ENCODE data around the gene ARFGEF2.

The ARFGEF2 gene

DNA sequence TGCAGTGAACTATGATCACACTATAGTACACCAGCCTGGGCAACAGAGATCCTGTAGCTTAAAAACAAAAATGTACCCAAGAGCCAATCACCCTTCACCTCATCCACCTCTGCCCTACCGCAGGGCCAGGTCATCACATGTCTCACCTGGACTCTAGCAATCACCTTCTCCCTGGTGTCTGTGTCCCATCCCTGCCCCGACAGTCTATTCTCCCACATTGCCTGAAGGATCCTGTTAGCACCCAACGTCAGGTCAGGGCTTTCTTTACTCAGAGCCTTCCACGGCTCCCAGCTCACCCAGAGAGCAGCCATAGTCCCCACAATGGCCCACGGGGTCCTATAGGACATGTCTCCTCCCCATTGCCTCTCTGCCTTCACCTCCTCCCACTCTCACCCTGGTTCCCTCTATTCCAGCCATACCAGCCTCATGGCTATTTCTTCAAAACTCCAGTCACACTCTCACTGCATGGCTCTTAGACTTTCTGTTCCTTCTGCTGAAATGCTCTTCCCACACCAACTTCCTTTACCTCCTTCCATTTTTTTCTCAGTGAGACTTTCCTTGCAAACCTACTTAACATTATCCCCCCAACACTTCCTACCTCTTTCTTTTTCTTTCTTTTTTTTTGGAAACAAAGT is 22.5 kb upstream of the ARFGEF2 start:
- Histone ChIP-seq H3K27me3 (ENCODE audit: control insufficient read depth in 2 of 2, insufficient read depth in 2 of 2, low read length in 2 of 2) (no peaks in the 10 kb centered on the region), H3K36me3 (ENCODE audit: control insufficient read depth in 2 of 2, insufficient read depth in 2 of 2, low read length in 2 of 2) (no peaks in the 10 kb centered on the region), H3K4me1 (ENCODE audit: control insufficient read depth in 2 of 2, insufficient read depth in 2 of 2, low read length in 2 of 2) (peaks cover 0 to 2% of the 10 kb centered on the region in 2 donors), H3K27ac (ENCODE audit: low read depth in 2 of 2, low read length in 2 of 2) (no peak overlapping the region), H3K9ac (ENCODE audit: low read depth in 1 of 2, low read length in 2 of 2) (no peak overlapping the region), H3K9me3 (ENCODE audit: control insufficient read depth in 2 of 2, low read length in 2 of 2) (no peaks in the 10 kb centered on the region), H3K4me3 (ENCODE audit: low read length in 2 of 2) (no peak overlapping the region)

DNA sequence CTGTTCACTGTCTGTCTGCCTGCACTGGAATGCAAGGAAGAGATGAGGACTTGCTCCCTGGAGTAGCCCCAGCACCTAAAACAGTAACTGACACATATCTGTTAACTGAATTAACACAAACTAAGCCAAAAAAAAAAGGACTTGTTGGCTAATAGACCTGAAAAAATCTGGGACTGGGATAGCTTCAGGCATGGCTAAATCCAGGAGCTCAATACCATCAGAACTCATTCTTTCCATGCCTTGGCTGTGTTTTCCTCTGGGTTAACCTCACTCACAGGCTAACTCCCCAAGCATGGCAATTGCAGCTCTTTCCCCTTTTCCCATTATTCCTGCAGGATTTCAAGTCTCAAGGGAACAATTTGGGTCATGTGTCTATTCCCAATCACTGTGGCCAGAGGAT is 21.6 kb upstream of the ARFGEF2 start:
- Histone ChIP-seq H3K36me3 (ENCODE audit: control insufficient read depth in 2 of 2, insufficient read depth in 2 of 2, low read length in 2 of 2) (no peaks in the 10 kb centered on the region), H3K27ac (ENCODE audit: low read depth in 2 of 2, low read length in 2 of 2) (no peak overlapping the region), H3K4me3 (ENCODE audit: low read length in 2 of 2) (no peak overlapping the region), H3K9ac (ENCODE audit: low read depth in 1 of 2, low read length in 2 of 2) (no peak overlapping the region), H3K4me1 (ENCODE audit: control insufficient read depth in 2 of 2, insufficient read depth in 2 of 2, low read length in 2 of 2) (peaks cover 0 to 2% of the 10 kb centered on the region in 2 donors), H3K9me3 (ENCODE audit: control insufficient read depth in 2 of 2, low read length in 2 of 2) (no peaks in the 10 kb centered on the region), H3K27me3 (ENCODE audit: control insufficient read depth in 2 of 2, insufficient read depth in 2 of 2, low read length in 2 of 2) (no peaks in the 10 kb centered on the region)

DNA sequence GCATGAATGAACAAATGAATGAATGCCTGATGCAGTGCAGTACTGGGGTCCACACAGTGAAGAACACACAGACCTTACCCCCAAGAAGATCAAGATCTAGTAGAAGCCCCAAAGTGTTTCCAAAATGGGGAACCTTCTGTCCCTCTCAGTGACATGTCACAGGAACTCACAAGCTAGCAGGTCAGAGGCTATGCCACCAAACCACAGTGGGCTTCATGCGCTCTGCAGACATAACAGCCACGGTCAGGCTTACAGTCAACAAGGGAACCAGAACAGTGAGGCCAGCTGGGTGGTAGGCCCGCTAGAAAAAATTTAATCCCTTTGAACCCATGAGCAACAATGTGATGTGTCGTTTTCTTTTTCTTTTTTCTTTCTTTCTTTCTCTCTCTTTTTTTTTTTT is 20.2 kb upstream of the ARFGEF2 start:
- Histone ChIP-seq H3K4me1 (ENCODE audit: control insufficient read depth in 2 of 2, insufficient read depth in 2 of 2, low read length in 2 of 2) (peaks cover 0 to 2% of the 10 kb centered on the region in 2 donors), H3K4me3 (ENCODE audit: low read length in 2 of 2) (no peak overlapping the region), H3K9me3 (ENCODE audit: control insufficient read depth in 2 of 2, low read length in 2 of 2) (no peaks in the 10 kb centered on the region), H3K27me3 (ENCODE audit: control insufficient read depth in 2 of 2, insufficient read depth in 2 of 2, low read length in 2 of 2) (no peaks in the 10 kb centered on the region), H3K36me3 (ENCODE audit: control insufficient read depth in 2 of 2, insufficient read depth in 2 of 2, low read length in 2 of 2) (no peaks in the 10 kb centered on the region), H3K27ac (ENCODE audit: low read depth in 2 of 2, low read length in 2 of 2) (no peak overlapping the region), H3K9ac (ENCODE audit: low read depth in 1 of 2, low read length in 2 of 2) (no peak overlapping the region)

DNA sequence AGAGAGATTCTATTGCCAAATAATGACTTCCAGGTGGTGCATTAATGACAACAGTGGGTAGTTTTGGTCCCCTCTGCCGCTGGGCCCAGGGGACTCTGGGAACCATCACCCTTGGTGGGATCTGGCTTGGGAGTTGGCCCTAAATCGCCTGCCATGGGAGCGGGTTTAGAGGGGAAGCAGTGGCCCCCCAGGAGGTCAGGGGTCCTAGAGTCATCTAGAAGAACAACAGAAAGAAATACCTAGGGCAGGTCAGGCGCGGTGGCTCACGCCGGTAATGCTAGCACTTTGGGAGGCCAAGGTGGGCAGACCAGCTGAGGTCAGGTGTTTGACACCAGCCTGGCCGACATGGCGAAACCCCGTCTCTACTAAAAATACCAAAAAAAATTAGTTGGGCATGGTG is 17.8 kb upstream of the ARFGEF2 start:
- no peaks in the 10 kb centered on the region for H3K27me3 ChIP-seq (ENCODE audit: control insufficient read depth in 2 of 2, insufficient read depth in 2 of 2, low read length in 2 of 2)
- H3K9me3 ChIP-seq (ENCODE audit: control insufficient read depth in 2 of 2, low read length in 2 of 2): no peaks in the 10 kb centered on the region
- H3K27ac ChIP-seq (ENCODE audit: low read depth in 2 of 2, low read length in 2 of 2): no peak overlapping the region
- peaks cover 0 to 2% of the 10 kb centered on the region in 2 donors for H3K4me1 ChIP-seq (ENCODE audit: control insufficient read depth in 2 of 2, insufficient read depth in 2 of 2, low read length in 2 of 2)
- no peak overlapping the region for H3K9ac ChIP-seq (ENCODE audit: low read depth in 1 of 2, low read length in 2 of 2)
- no peaks in the 10 kb centered on the region for H3K36me3 ChIP-seq (ENCODE audit: control insufficient read depth in 2 of 2, insufficient read depth in 2 of 2, low read length in 2 of 2)
- H3K4me3 ChIP-seq (ENCODE audit: low read length in 2 of 2): no peak overlapping the region

DNA sequence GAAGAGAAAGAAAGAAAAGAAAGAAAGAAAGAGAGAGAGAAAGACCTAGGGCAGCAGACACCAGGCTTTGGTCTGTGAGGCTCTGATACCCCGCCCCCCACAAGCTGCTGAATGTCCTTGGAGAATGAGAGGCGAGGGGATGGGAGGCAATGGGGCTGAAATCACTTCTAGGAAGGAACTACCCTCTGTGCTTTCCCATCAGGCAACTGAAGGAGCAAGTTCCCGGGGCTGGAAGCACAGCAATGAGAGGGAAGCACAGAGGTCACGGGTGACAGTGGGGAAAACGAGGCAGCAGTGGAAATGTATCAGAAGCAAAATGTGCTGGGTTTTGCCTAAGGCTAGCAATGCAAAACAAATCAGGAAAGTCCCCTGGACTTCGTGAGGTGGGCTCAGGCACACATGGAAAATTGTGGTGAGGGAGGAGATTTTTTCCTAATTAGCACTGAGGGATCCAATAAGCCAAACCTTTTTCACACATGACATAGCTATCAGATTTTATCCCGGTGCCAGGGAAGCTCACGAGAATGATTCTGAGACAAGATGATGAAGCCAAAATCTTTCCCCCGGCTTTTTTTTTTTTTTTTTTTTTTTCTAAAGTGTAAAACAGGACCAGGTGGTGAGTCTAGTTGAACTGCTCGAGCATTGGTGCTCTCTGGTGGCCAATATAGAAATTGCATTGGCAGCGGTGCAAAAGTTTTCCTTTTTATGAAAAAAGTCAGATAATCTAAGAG is 16.8 kb upstream of the ARFGEF2 start:
- Histone ChIP-seq H3K27ac (ENCODE audit: low read depth in 2 of 2, low read length in 2 of 2) (no peak overlapping the region), H3K27me3 (ENCODE audit: control insufficient read depth in 2 of 2, insufficient read depth in 2 of 2, low read length in 2 of 2) (no peaks in the 10 kb centered on the region), H3K4me1 (ENCODE audit: control insufficient read depth in 2 of 2, insufficient read depth in 2 of 2, low read length in 2 of 2) (peaks cover 0 to 2% of the 10 kb centered on the region in 2 donors), H3K4me3 (ENCODE audit: low read length in 2 of 2) (no peak overlapping the region), H3K9ac (ENCODE audit: low read depth in 1 of 2, low read length in 2 of 2) (no peak overlapping the region), H3K9me3 (ENCODE audit: control insufficient read depth in 2 of 2, low read length in 2 of 2) (no peaks in the 10 kb centered on the region), H3K36me3 (ENCODE audit: control insufficient read depth in 2 of 2, insufficient read depth in 2 of 2, low read length in 2 of 2) (no peaks in the 10 kb centered on the region)

DNA sequence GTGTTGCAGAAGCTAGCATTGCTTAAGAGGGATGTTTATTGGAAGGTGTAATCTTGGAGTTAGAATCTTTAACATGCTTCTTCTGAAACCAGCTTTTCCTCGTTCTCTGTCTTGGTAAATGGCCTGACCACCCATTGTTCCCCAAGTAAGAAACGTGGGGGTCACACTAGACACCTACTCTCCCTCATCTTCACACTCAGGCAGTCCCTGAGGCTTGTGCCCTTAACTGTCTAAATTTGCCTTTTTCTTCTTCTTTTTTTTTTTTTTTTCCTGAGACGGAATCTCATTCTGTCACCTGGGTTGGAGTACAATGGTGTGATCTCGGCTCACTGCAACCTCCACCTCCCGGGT is 16.2 kb upstream of the ARFGEF2 start:
- no peak overlapping the region for H3K9ac ChIP-seq (ENCODE audit: low read depth in 1 of 2, low read length in 2 of 2)
- no peaks in the 10 kb centered on the region for H3K36me3 ChIP-seq (ENCODE audit: control insufficient read depth in 2 of 2, insufficient read depth in 2 of 2, low read length in 2 of 2)
- no peak overlapping the region for H3K4me3 ChIP-seq (ENCODE audit: low read length in 2 of 2)
- H3K4me1 ChIP-seq (ENCODE audit: control insufficient read depth in 2 of 2, insufficient read depth in 2 of 2, low read length in 2 of 2): peaks cover 0 to 2% of the 10 kb centered on the region in 2 donors
- H3K27ac ChIP-seq (ENCODE audit: low read depth in 2 of 2, low read length in 2 of 2): no peak overlapping the region
- H3K27me3 ChIP-seq (ENCODE audit: control insufficient read depth in 2 of 2, insufficient read depth in 2 of 2, low read length in 2 of 2): no peaks in the 10 kb centered on the region
- H3K9me3 ChIP-seq (ENCODE audit: control insufficient read depth in 2 of 2, low read length in 2 of 2): no peaks in the 10 kb centered on the region

DNA sequence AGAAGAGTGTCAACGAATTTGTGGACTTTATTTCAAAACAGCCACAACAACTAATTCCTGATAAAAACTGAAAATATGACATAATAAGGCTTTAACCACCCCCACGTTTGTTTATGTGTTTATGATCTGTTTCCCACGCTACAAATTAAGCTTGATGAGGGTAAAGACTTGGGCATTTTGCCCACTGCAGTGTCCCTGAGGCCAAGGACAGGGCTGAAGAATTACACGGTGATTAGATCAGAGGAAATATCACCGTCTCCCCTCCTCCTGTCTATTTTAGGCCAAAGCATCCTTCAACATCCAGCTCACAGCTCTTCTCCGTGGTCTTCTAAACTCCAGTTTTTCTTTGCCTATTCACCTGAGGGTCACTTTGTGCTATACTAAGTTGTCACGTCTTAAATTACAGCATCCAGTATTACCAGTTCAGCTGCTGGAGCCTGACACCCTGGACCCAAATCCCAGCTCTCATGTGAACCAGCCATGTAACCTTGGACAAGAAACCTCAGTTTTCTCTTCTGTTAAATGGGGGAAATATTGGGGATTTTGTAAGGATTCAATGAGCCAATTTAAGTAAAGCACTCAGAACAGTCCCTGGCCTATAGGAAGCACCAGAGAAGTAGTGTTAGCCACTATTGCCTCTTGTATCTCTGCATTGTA is 15.2 kb upstream of the ARFGEF2 start:
- no peak overlapping the region for H3K9ac ChIP-seq (ENCODE audit: low read depth in 1 of 2, low read length in 2 of 2)
- no peak overlapping the region for H3K4me3 ChIP-seq (ENCODE audit: low read length in 2 of 2)
- peaks cover 0 to 2% of the 10 kb centered on the region in 2 donors for H3K4me1 ChIP-seq (ENCODE audit: control insufficient read depth in 2 of 2, insufficient read depth in 2 of 2, low read length in 2 of 2)
- H3K27ac ChIP-seq (ENCODE audit: low read depth in 2 of 2, low read length in 2 of 2): no peak overlapping the region
- H3K27me3 ChIP-seq (ENCODE audit: control insufficient read depth in 2 of 2, insufficient read depth in 2 of 2, low read length in 2 of 2): no peaks in the 10 kb centered on the region
- no peaks in the 10 kb centered on the region for H3K9me3 ChIP-seq (ENCODE audit: control insufficient read depth in 2 of 2, low read length in 2 of 2)
- no peaks in the 10 kb centered on the region for H3K36me3 ChIP-seq (ENCODE audit: control insufficient read depth in 2 of 2, insufficient read depth in 2 of 2, low read length in 2 of 2)

DNA sequence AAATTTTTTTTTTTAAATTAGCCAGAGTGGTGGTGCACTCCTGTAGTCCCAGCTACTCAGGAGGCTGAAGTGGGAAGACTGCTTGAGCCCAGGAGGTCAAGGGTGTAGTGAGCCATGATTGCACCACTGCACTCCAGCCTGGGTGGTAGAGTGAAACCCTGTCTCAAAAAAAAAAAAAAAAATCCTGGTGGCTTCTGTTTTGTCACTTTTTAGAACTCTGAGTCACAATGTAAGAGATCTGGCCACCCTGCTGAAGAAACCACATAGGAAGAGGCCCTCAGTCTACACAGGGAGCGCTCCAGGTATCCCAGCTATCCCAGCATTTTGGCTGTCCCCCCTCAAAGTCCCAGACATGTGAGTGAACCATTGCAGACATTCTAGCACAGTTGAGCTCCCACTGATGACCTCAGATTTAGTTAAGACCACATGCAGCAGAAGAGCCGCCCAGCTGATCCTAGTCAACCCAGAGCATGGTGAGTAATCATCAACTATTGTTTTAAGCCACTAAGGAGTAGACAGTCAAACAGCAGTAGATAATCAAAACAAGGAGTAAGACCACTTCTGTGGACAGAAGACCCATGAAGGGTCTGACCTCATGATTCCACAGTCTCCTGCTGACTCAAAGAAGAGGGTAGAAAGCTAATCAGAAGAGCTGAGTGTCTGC is 12.7 kb upstream of the ARFGEF2 start:
- no peaks in the 10 kb centered on the region for H3K27me3 ChIP-seq (ENCODE audit: control insufficient read depth in 2 of 2, insufficient read depth in 2 of 2, low read length in 2 of 2)
- no peak overlapping the region for H3K9ac ChIP-seq (ENCODE audit: low read depth in 1 of 2, low read length in 2 of 2)
- no peaks in the 10 kb centered on the region for H3K4me1 ChIP-seq (ENCODE audit: control insufficient read depth in 2 of 2, insufficient read depth in 2 of 2, low read length in 2 of 2)
- H3K9me3 ChIP-seq (ENCODE audit: control insufficient read depth in 2 of 2, low read length in 2 of 2): no peaks in the 10 kb centered on the region
- no peak overlapping the region for H3K4me3 ChIP-seq (ENCODE audit: low read length in 2 of 2)
- H3K36me3 ChIP-seq (ENCODE audit: control insufficient read depth in 2 of 2, insufficient read depth in 2 of 2, low read length in 2 of 2): no peaks in the 10 kb centered on the region
- H3K27ac ChIP-seq (ENCODE audit: low read depth in 2 of 2, low read length in 2 of 2): no peak overlapping the region

DNA sequence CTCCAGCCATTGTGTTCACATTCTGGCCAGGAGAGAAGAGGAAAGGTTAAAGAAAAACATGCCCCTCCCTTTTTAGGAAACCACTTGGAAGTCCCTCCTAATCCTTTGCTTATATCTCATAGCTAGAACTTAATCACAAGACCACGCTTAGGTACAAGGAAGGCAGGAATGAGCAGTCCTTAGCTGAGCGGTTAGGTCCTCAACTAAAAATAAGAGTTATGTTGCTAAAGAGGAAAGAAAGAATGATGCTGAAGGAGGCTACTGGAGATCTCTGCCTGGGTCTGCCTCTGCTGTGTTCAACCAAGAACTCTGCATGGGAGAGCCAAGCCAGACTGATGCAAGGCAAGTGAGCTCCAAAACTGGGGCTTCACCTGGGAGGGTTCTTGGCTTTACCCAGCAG is 11.6 kb upstream of the ARFGEF2 start:
- H3K9me3 ChIP-seq (ENCODE audit: control insufficient read depth in 2 of 2, low read length in 2 of 2): no peaks in the 10 kb centered on the region
- no peak overlapping the region for H3K9ac ChIP-seq (ENCODE audit: low read depth in 1 of 2, low read length in 2 of 2)
- H3K4me3 ChIP-seq (ENCODE audit: low read length in 2 of 2): no peak overlapping the region

DNA sequence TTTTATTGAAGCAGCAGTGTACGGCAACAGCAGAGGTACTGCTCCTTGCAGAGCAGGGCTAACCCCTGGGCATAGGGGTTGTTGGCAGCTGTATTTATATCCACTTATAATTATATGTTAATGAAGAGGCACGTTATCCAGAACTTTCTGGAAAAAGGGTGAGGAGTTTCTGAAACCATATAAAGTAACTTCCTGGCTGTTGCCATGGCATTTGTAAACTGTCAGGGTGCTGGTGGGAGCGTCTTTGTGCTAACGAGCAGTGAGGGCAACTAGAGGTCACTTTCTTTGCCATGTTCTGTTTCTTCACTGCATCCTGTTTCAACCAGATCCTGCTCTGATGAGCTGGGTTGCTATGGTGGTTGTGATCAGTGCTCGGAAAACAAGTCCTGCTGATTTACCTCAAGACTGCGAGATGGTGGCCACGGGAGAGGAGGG is 11.1 kb upstream of the ARFGEF2 start:
- Histone ChIP-seq H3K27ac (ENCODE audit: low read depth in 2 of 2, low read length in 2 of 2) (no peak overlapping the region), H3K9ac (ENCODE audit: low read depth in 1 of 2, low read length in 2 of 2) (no peak overlapping the region), H3K9me3 (ENCODE audit: control insufficient read depth in 2 of 2, low read length in 2 of 2) (no peaks in the 10 kb centered on the region), H3K4me3 (ENCODE audit: low read length in 2 of 2) (no peak overlapping the region), H3K4me1 (ENCODE audit: control insufficient read depth in 2 of 2, insufficient read depth in 2 of 2, low read length in 2 of 2) (no peaks in the 10 kb centered on the region), H3K27me3 (ENCODE audit: control insufficient read depth in 2 of 2, insufficient read depth in 2 of 2, low read length in 2 of 2) (no peaks in the 10 kb centered on the region), H3K36me3 (ENCODE audit: control insufficient read depth in 2 of 2, insufficient read depth in 2 of 2, low read length in 2 of 2) (no peaks in the 10 kb centered on the region)

More for the DNA sequence above, 11.6 kb upstream of the ARFGEF2 start:
- Histone ChIP-seq H3K27ac (ENCODE audit: low read depth in 2 of 2, low read length in 2 of 2) (no peak overlapping the region), H3K36me3 (ENCODE audit: control insufficient read depth in 2 of 2, insufficient read depth in 2 of 2, low read length in 2 of 2) (no peaks in the 10 kb centered on the region), H3K4me1 (ENCODE audit: control insufficient read depth in 2 of 2, insufficient read depth in 2 of 2, low read length in 2 of 2) (no peaks in the 10 kb centered on the region), H3K27me3 (ENCODE audit: control insufficient read depth in 2 of 2, insufficient read depth in 2 of 2, low read length in 2 of 2) (no peaks in the 10 kb centered on the region)

Measured in mucosa of rectum (tissue), 2 donors.